Breast epithelium (tissue), 4 donors: ENCODE results near the gene DCDC2C. TPM values are rescaled to one million over a fixed set of nuclear protein-coding genes. Genes with fewer than 3 reads are reported as not detected.

Source experiments
- DNase-seq, 2 donors: peaks; one replicate each; pipeline ENCODE4 v3.0.0-alpha.2; 2019; ENCODE audit warnings: low spot score in 2 of 2
- H3K27ac ChIP-seq, 2 donors: fragments of 200-600 bp; sonication (generic) in 1 of 2; one replicate each; pipeline ENCODE4 v1.5.1; 2016 to 2019; ENCODE audit warnings: mild to moderate bottlenecking in 1 of 2
- H3K27me3 ChIP-seq, 2 donors: fragments of 200-600 bp; sonication (generic) in 1 of 2; one replicate each; pipeline versions ENCODE4 v1.5.1 to v1.6.0; 2017 to 2019; ENCODE audit warnings: control low read depth in 1 of 2, mild to moderate bottlenecking in 1 of 2
- H3K36me3 ChIP-seq: fragments of 200-600 bp; one replicate; pipeline ENCODE4 v1.5.1; 2019
- H3K4me1 ChIP-seq, 2 donors: fragments of 200-600 bp; sonication (generic); one replicate each; pipeline ENCODE4 v1.5.1; 2016 to 2019; ENCODE audit warnings: control low read depth in 1 of 2
- H3K4me3 ChIP-seq, 3 donors: fragments of 200-600 bp; sonication (generic); 1 replicate in 2 of 3; 2 replicates in 1 of 3; pipeline ENCODE4 v1.5.1; 2016 to 2019; ENCODE audit warnings: mild to moderate bottlenecking in 3 of 3, moderate library complexity in 2 of 3
- H3K9me3 ChIP-seq, 2 donors: fragments of 200-600 bp; sonication (generic) in 1 of 2; one replicate each; pipeline ENCODE4 v1.5.1; 2016 to 2019; ENCODE audit warnings: control low read depth in 1 of 2
- POLR2A ChIP-seq: fragments of 450-650 bp; IDR thresholded peaks from one replicate; pipeline ENCODE4 v1.6.1; 2016; ENCODE audit warnings: antibody characterized with exemption, mild to moderate bottlenecking, moderate library complexity
- POLR2AphosphoS5 ChIP-seq, 3 donors: sonication (generic); formaldehyde crosslinking; IDR thresholded peaks; one replicate each; pipeline ENCODE4 v1.6.1; 2017; ENCODE audit warnings: antibody characterized with exemption in 3 of 3
- intact Hi-C: fragments of 100-400 bp; cut with DNase I; formaldehyde crosslinking; loops from one replicate; pipeline ENCODE4 v1.15.1; 2023; ENCODE audit warnings: low total_unique reads
- total RNA-seq, 3 donors: library from RNA; depleted of rRNA; stranded (reverse); fragments of >200 nt; gene quantifications; one replicate each; pipeline ENCODE4 v1.1.0, GENCODE V29; 2016
- TF ChIP-seq, protein P1 (sequence below), 3 donors: fragments of 450-650 bp; IDR thresholded peaks; one replicate each; pipeline ENCODE4 v1.5.1; 2016 to 2017; ENCODE audit warnings: antibody characterized with exemption in 3 of 3, mild to moderate bottlenecking in 3 of 3, moderate library complexity in 3 of 3

DCDC2C gene
- total RNA-seq, 3 donors from 2014 or later, result 0.33 to 0.59 (median 0.48) TPM

DNA sequence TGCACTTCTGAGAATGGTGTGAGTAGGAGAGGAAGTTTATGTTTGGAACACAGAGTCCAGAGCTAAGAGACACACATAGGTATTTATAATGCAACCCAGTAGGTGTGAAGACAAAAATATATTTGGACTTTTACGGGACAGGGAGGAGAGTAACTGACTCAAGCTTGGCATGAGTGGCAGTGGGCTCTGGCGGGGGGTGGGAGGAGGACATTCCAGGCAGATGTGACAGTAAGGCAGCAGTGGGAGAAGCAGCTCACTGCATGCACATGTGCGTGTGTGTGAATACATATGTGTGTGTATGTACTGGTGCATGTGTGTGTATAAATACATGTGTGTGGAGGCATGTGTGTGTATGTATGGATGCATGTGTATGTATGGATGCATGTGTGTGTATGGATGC is 51.4 kb downstream of the DCDC2C start:
- no peak for TF ChIP-seq POLR2AphosphoS5 (IDR thresholded peaks at IDR 0.05)
- TF ChIP-seq POLR2A, result no peak
- TF ChIP-seq, protein P1, sequence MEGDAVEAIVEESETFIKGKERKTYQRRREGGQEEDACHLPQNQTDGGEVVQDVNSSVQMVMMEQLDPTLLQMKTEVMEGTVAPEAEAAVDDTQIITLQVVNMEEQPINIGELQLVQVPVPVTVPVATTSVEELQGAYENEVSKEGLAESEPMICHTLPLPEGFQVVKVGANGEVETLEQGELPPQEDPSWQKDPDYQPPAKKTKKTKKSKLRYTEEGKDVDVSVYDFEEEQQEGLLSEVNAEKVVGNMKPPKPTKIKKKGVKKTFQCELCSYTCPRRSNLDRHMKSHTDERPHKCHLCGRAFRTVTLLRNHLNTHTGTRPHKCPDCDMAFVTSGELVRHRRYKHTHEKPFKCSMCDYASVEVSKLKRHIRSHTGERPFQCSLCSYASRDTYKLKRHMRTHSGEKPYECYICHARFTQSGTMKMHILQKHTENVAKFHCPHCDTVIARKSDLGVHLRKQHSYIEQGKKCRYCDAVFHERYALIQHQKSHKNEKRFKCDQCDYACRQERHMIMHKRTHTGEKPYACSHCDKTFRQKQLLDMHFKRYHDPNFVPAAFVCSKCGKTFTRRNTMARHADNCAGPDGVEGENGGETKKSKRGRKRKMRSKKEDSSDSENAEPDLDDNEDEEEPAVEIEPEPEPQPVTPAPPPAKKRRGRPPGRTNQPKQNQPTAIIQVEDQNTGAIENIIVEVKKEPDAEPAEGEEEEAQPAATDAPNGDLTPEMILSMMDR (IDR thresholded peaks at IDR 0.05), result no peak
- Histone ChIP-seq H3K27me3 (peaks cover 0 to 3% of the 10 kb centered on the region in 2 donors), H3K4me1 (no peaks in the 10 kb centered on the region), H3K27ac (no peak overlapping the region), H3K9me3 (no peaks in the 10 kb centered on the region), H3K36me3 (no peaks in the 10 kb centered on the region), H3K4me3 (no peak overlapping the region)
- intact Hi-C loops, result no loop called here
- DNase-seq, result no peak

DNA sequence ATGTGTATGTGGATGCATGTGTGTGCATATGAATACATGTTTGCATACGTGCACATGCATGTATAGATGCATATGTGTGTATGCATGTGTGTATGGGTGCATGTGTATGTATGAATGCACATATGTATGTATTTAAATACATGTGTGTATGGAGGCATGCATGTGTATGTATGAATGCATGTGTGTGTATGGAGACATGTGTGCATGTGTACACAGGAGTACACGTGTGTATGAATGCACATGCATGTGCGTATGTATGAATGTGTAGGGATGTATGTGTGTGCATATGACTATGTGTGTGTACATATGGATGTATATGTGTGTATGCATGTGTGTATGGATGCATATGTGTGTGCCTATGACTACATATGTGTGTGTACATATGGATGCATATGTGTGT is 51.9 kb downstream of the DCDC2C start:
- no peaks in the 10 kb centered on the region for H3K4me1 ChIP-seq
- H3K27ac ChIP-seq, result no peak overlapping the region
- H3K9me3 ChIP-seq, result no peaks in the 10 kb centered on the region
- TF ChIP-seq POLR2AphosphoS5 (IDR thresholded peaks at IDR 0.05), result no peak
- TF ChIP-seq, protein P1 (IDR thresholded peaks at IDR 0.05), result no peak
- no peak overlapping the region for H3K4me3 ChIP-seq
- DNase-seq, result no peak
- intact Hi-C loops, result no loop called here
- H3K36me3 ChIP-seq, result no peaks in the 10 kb centered on the region
- peaks cover 0 to 3% of the 10 kb centered on the region in 2 donors for H3K27me3 ChIP-seq

DNA sequence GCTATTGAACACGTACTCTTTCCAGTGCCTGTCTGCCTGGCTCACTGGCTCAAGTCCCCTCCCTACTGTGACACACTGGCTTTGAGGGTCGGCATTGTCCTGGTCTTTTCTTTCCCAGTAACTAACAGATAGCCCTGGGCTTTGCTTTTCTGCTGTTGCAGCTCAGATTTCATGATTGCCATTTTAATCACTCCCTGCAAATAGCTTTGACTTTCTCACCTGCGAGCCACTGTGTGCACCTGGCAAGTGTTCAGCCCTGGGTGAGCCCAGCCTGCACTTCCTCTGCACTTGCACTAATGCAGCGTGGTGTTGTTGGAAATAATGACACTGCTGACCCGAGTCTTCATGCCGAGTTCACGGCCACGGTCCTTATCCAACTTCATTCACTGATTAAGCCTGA is 52.9 kb downstream of the DCDC2C start:
- Histone ChIP-seq H3K4me3 (no peak overlapping the region), H3K27ac (no peak overlapping the region), H3K9me3 (no peaks in the 10 kb centered on the region), H3K4me1 (no peaks in the 10 kb centered on the region), H3K27me3 (peaks cover 0 to 3% of the 10 kb centered on the region in 2 donors), H3K36me3 (no peaks in the 10 kb centered on the region)
- TF ChIP-seq POLR2A, result no peak
- TF ChIP-seq, protein P1 (IDR thresholded peaks at IDR 0.05), result no peak
- no peak for TF ChIP-seq POLR2AphosphoS5 (IDR thresholded peaks at IDR 0.05)
- intact Hi-C loops, result no loop called here
- DNase-seq, result no peak

DNA sequence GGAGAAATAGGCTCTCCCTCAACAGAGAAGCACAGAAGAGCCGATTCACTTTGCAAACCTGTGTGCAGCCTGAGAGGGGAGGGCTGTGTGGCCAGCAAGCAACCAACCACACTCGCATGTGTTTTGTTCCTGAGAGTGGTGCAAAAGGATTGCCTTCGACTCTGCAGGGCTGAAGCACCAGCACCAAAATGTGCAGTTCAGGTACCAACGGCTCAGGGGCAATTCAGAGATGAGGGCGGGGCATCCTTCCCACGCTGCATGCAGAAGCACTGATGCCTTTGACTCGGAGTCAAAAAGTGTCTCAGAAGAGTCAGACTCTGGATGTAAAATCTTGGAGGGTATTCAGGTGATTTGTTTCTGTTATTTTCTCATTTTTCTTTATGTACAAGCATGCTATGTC is 55.5 kb downstream of the DCDC2C start:
- no peaks in the 10 kb centered on the region for H3K36me3 ChIP-seq
- DNase-seq, result no peak
- intact Hi-C loops, result no loop called here
- H3K4me3 ChIP-seq, result no peak overlapping the region
- TF ChIP-seq, protein P1 (IDR thresholded peaks at IDR 0.05), result no peak
- TF ChIP-seq POLR2AphosphoS5 (IDR thresholded peaks at IDR 0.05) (no peak), POLR2A (no peak)
- no peaks in the 10 kb centered on the region for H3K4me1 ChIP-seq
- no peak overlapping the region for H3K27ac ChIP-seq
- peaks cover 0 to 3% of the 10 kb centered on the region in 2 donors for H3K27me3 ChIP-seq
- no peaks in the 10 kb centered on the region for H3K9me3 ChIP-seq

DNA sequence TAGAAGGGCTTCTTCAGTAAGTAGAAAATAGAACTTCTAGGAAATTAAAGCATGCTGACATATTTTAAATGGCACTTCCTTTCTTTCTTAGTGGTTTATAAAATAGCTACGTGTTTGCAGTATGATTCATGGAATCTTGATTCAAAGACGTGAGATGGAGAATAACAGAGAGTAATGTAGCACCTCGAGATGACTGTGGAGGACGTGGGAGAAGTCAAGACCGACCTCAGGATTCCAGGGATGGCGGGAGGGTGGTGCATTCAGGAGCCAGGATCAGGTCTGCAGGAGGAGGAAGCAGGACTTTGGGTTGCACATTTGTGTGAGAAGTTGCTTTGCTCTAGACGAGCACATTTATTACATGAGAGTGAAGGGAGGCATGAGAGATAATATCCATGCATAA is 56.0 kb downstream of the DCDC2C start:
- no peak overlapping the region for H3K4me3 ChIP-seq
- intact Hi-C loops, result no loop called here
- TF ChIP-seq, protein P1 (IDR thresholded peaks at IDR 0.05), result no peak
- no peak for TF ChIP-seq POLR2AphosphoS5 (IDR thresholded peaks at IDR 0.05)
- TF ChIP-seq POLR2A, result no peak
- DNase-seq, result no peak
- no peaks in the 10 kb centered on the region for H3K36me3 ChIP-seq
- peaks cover 0 to 3% of the 10 kb centered on the region in 2 donors for H3K27me3 ChIP-seq
- H3K9me3 ChIP-seq, result no peaks in the 10 kb centered on the region
- H3K27ac ChIP-seq, result no peak overlapping the region
- no peaks in the 10 kb centered on the region for H3K4me1 ChIP-seq
